Measurements from ENCODE around the gene RNPEPL1. TPM values are rescaled to one million over a fixed set of nuclear protein-coding genes. Genes with fewer than 3 reads are reported as not detected.
A peak's percentile ranks its signal among the peaks of the same experiment; 100 is the strongest.
"Not testable (repeated sequence)": the region's sequence is repeated elsewhere in the genome, so short reads cannot be mapped to it uniquely, and the experiment has no call there.

Gene RNPEPL1
- total RNA-seq, 2 donors from 2014 or later: 74.0 to 77.3 TPM

- H3K4me3 Mint-ChIP-seq: no peak overlapping the region
- peaks cover 2 to 4% of the 10 kb centered on the region in 2 donors for H3K9me3 Mint-ChIP-seq
- H3K36me3 Mint-ChIP-seq (ENCODE audit: insufficient read depth in 2 of 2): peaks cover 10 to 24% of the 10 kb centered on the region in 2 donors
- no peak for ATAC-seq (replicated peaks in 1 of 2)
- H3K27me3 Mint-ChIP-seq (ENCODE audit: low read depth): no peaks in the 10 kb centered on the region
- DNase-seq: no peak
- peaks cover 31% of the 10 kb centered on the region for H3K4me1 Mint-ChIP-seq (ENCODE audit: low read depth)
- no peak overlapping the region for H3K27ac Mint-ChIP-seq
These were observed 13.4 kb upstream of the RNPEPL1 start for GRCh38 chr2:240554767-240555493.

DNA sequence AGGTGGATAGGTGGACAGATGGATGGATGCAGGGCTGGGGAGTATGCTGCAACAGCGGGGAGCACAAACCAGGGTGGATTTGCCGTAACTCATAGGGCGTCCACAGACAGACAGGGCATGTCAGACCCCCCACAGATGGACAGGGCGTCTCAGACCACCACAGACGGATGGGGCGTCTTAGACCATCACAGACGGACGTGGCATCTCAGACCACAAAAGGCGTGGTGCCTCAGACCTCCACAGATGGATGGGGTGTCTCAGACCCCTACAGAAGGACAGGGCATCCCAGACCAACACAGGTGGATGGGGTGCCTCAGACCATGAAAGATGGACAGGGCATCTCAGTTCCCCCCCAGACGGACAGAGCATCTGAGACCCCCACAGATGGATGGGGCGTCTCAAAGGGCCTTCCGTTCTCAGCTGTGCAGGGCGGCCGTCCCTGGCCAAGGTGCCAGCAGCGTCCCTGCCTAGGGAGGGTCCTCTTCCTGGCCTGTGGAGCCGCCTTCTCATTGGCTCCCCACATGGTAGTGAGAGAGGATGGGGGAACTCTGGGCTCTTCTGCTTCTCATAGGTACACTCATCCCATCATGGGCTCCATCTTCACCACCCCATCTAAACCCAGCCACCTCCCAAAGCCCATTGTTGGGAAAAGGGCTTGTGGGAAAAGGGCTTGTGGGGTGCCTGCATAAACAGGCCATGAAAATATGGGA lies 12.6 kb upstream of the RNPEPL1 start:
- Mint-ChIP-seq H3K4me3 (no peak overlapping the region), H3K27me3 (ENCODE audit: low read depth) (no peaks in the 10 kb centered on the region), H3K4me1 (ENCODE audit: low read depth) (peaks cover 32% of the 10 kb centered on the region), H3K36me3 (ENCODE audit: insufficient read depth in 2 of 2) (peaks cover 10 to 20% of the 10 kb centered on the region in 2 donors), H3K27ac (no peak overlapping the region), H3K9me3 (peaks cover 2 to 3% of the 10 kb centered on the region in 2 donors)
- DNase-seq: no peak
- ATAC-seq (replicated peaks in 1 of 2): no peak

DNA sequence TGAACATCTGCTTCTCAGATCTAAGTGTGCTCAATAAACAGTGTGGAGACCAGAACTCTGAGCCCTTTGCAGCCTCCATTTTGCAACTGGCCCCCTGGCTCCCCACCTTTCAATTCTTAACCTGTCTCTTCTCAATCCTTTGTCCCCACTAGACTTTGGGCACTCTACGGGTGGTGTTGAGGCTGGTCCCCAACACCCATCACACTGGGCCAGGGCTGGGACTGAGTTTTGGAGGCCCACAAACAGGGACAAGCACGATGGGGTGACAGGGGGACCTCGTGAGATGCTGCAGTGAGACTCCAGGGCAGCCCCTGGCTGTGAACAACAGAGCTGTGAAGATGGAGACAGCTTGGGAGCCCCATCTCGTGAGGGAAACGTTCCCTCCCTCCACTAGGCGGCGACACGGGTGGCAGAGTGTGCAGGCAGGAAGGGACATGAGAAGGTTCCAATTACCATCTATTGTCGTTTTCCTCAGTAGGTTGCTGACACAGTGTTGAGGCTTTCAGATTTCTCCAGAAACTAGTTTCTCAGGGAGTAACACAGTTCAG lies 11.7 kb upstream of the RNPEPL1 start:
- DNase-seq (peak; percentile 78 to 80), ATAC-seq (replicated peaks in 1 of 2) (no peak)
- H3K27ac Mint-ChIP-seq: no peak overlapping the region
- H3K27me3 Mint-ChIP-seq (ENCODE audit: low read depth): no peaks in the 10 kb centered on the region
- H3K4me1 Mint-ChIP-seq (ENCODE audit: low read depth): peaks cover 38% of the 10 kb centered on the region
- H3K36me3 Mint-ChIP-seq (ENCODE audit: insufficient read depth in 2 of 2): peaks cover 6 to 14% of the 10 kb centered on the region in 2 donors
- H3K4me3 Mint-ChIP-seq: peak overlapping the region; percentile 10 to 63
- no peaks in the 10 kb centered on the region for H3K9me3 Mint-ChIP-seq

DNA sequence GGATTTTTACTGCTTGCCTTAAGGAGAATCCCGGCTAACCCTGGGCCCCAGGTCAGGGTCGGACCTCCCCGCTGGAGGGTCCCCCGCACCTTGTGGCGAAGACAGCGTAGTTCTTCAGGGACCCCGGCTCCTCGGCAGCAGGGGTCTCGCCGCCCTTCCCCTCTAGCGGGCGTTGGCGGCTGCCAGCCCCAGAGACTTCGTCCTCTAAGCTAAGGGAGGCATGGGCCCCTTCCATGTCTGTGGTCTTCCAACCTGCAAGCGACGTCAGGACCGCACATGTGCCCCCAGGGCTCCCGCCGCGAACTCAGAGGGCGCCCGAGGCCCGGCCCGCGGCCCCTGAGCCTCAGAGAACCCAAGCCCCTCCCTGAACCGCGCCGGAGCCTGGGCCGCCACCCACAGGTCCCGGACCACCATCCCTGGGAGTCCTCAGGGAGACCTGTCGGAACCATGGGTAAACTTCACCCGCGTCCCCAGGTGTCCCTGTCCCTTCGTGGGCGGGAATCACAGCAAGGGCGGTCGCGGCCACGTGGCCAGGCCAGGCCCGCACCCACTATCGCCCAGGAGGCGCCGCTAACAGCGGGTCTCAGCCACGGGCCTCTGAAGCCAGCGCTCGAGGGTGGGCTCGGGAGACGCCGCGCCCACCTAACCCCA lies 11.1 kb upstream of the RNPEPL1 start:
- DNase-seq: no peak
- peak overlapping the region; percentile 10 to 63 for H3K4me3 Mint-ChIP-seq
- H3K27ac Mint-ChIP-seq: no peak overlapping the region

DNA sequence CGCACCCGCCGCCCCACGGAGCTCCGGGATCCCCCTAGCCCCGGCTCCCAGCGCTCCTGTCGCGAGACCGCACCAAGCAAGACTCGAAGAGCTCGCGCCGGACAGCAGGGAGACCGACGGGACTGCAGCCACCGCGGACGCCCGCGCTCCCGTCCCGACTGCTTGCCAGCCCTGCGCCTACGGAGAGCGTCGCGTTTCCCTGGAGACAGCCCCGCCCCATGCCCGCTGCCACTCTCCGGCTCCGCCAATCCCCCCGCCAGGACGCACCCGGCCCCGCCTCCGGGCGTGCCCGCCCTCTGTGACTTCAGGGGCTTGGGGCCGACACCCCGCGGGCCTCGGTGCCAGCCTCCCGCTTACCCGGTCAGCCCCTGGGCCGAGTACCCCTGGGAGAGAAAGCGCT lies 10.5 kb upstream of the RNPEPL1 start, which contains the start of gene ANKMY1:
Gene ANKMY1 (minus strand): TSS at position 181 of the 400 bp plus-strand sequence. CDS start 653 bp downstream, outside the sequence.
- DNase-seq: peak; percentile 81 to 86
- Mint-ChIP-seq H3K4me3 (peak within 1 kb of the TSS; percentile 83 to 100), H3K36me3 (ENCODE audit: insufficient read depth in 2 of 2) (peaks cover 5 to 8% of the 10 kb centered on the region in 2 donors), H3K27me3 (ENCODE audit: low read depth) (no peaks in the 10 kb centered on the region), H3K9me3 (no peaks in the 10 kb centered on the region), H3K4me1 (ENCODE audit: low read depth) (peaks cover 50% of the 10 kb centered on the region), H3K27ac (no peak within 1 kb of the TSS)
- ATAC-seq (replicated peaks in 1 of 2): peak; percentile 18 to 25

More for the DNA sequence above, 11.1 kb upstream of the RNPEPL1 start:
- Mint-ChIP-seq H3K27me3 (ENCODE audit: low read depth) (no peaks in the 10 kb centered on the region), H3K9me3 (no peaks in the 10 kb centered on the region), H3K4me1 (ENCODE audit: low read depth) (peaks cover 44% of the 10 kb centered on the region), H3K36me3 (ENCODE audit: insufficient read depth in 2 of 2) (peaks cover 5 to 8% of the 10 kb centered on the region in 2 donors)
- ATAC-seq (replicated peaks in 1 of 2): no peak

- ATAC-seq (replicated peaks in 1 of 2) (no peak), DNase-seq (peak in 1 of 2 donors; percentile 3)
- H3K9me3 Mint-ChIP-seq: no peaks in the 10 kb centered on the region
- no peaks in the 10 kb centered on the region for H3K27me3 Mint-ChIP-seq (ENCODE audit: low read depth)
- H3K4me3 Mint-ChIP-seq: peak overlapping the region; percentile 83 to 100
- H3K36me3 Mint-ChIP-seq (ENCODE audit: insufficient read depth in 2 of 2): peaks cover 5 to 11% of the 10 kb centered on the region in 2 donors
- H3K27ac Mint-ChIP-seq: no peak overlapping the region
- H3K4me1 Mint-ChIP-seq (ENCODE audit: low read depth): peaks cover 55% of the 10 kb centered on the region
These were observed 10.0 kb upstream of the RNPEPL1 start for GRCh38 chr2:240558236-240558761.

- ATAC-seq (replicated peaks in 1 of 2): no peak
- peak in 1 of 2 donors; percentile 11 for DNase-seq
These were observed 9.0 kb upstream of the RNPEPL1 start for GRCh38 chr2:240559286-240559685.

GRCh38 chr2:240560084-240560479 lies 8.2 kb upstream of the RNPEPL1 start, which contains the start of gene DUSP28:
Gene DUSP28, plus strand, starts transcription at chr2:240560357. Its CDS starts 328 bp downstream, at chr2:240560685.
- DNase-seq (peak; percentile 94 to 95), ATAC-seq (replicated peaks in 1 of 2) (peak; percentile 66 to 67)
- H3K9me3 Mint-ChIP-seq: no peaks in the 10 kb centered on the region
- peak within 1 kb of the TSS; percentile 98 for H3K27ac Mint-ChIP-seq
- peak within 1 kb of the TSS; percentile 83 to 100 for H3K4me3 Mint-ChIP-seq
- H3K27me3 Mint-ChIP-seq (ENCODE audit: low read depth): no peaks in the 10 kb centered on the region
- H3K36me3 Mint-ChIP-seq (ENCODE audit: insufficient read depth in 2 of 2): peaks cover 10 to 19% of the 10 kb centered on the region in 2 donors
- H3K4me1 Mint-ChIP-seq (ENCODE audit: low read depth): peaks cover 73% of the 10 kb centered on the region

More at GRCh38 chr2:240559286-240559685, 9.0 kb upstream of the RNPEPL1 start:
- no peaks in the 10 kb centered on the region for H3K9me3 Mint-ChIP-seq
- H3K4me3 Mint-ChIP-seq: peak overlapping the region; percentile 83 to 100
- peak overlapping the region; percentile 82 for H3K27ac Mint-ChIP-seq
- peaks cover 8 to 15% of the 10 kb centered on the region in 2 donors for H3K36me3 Mint-ChIP-seq (ENCODE audit: insufficient read depth in 2 of 2)
- peaks cover 65% of the 10 kb centered on the region for H3K4me1 Mint-ChIP-seq (ENCODE audit: low read depth)
- no peaks in the 10 kb centered on the region for H3K27me3 Mint-ChIP-seq (ENCODE audit: low read depth)

- no peaks in the 10 kb centered on the region for H3K27me3 Mint-ChIP-seq (ENCODE audit: low read depth)
- H3K4me1 Mint-ChIP-seq (ENCODE audit: low read depth): peaks cover 79% of the 10 kb centered on the region
- peak overlapping the region; percentile 98 for H3K27ac Mint-ChIP-seq
- peak; percentile 100 for DNase-seq
- no peaks in the 10 kb centered on the region for H3K9me3 Mint-ChIP-seq
- peaks cover 10 to 17% of the 10 kb centered on the region in 2 donors for H3K36me3 Mint-ChIP-seq (ENCODE audit: insufficient read depth in 2 of 2)
- peak; percentile 65 for ATAC-seq (replicated peaks in 1 of 2)
- H3K4me3 Mint-ChIP-seq: peak overlapping the region; percentile 83 to 100
These were observed 7.6 kb upstream of the RNPEPL1 start for GRCh38 chr2:240560480-240561324.

DNA sequence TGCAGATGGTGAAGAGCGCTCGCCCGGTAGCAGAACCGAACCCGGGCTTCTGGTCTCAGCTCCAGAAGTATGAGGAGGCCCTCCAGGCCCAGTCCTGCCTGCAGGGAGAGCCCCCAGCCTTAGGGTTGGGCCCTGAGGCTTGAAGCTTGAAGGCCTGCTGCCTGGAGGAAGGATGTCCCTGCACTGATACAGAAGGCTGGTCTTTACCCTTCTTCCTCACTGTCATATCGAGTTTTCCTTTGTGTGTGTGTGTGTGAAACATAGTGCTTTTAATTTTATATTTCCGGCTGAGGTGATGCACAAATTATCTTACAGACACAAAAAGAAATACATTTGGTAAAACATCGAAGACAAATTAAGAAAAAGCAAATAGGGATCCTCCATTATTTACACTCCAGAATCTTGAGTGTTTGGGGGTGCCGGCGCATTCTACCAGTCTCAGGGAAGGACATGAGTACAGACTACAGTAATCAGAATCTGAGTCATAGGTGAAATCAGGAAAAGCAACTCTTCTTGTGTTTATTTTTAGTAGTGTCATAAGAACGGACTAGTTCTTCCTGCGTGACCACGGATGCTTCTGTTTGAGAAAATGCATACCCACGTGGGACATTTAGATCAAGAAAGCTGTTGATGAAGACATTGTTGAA lies 6.8 kb upstream of the RNPEPL1 start:
- DNase-seq (peak in 1 of 2 donors; percentile 27), ATAC-seq (replicated peaks in 1 of 2) (no peak)
- Mint-ChIP-seq H3K4me3 (peak overlapping the region; percentile 83 to 100), H3K4me1 (ENCODE audit: low read depth) (peaks cover 77% of the 10 kb centered on the region), H3K9me3 (no peaks in the 10 kb centered on the region), H3K27ac (peak overlapping the region; percentile 98), H3K36me3 (ENCODE audit: insufficient read depth in 2 of 2) (peaks cover 10 to 17% of the 10 kb centered on the region in 2 donors), H3K27me3 (ENCODE audit: low read depth) (no peaks in the 10 kb centered on the region)

GRCh38 chr2:240563231-240563630 lies 5.1 kb upstream of the RNPEPL1 start:
- not testable (repeated sequence) for H3K27me3 Mint-ChIP-seq (ENCODE audit: low read depth); ATAC-seq (replicated peaks in 1 of 2); DNase-seq; H3K9me3 Mint-ChIP-seq
- peaks cover 75% of the 10 kb centered on the region for H3K4me1 Mint-ChIP-seq (ENCODE audit: low read depth)
- peaks cover 15 to 19% of the 10 kb centered on the region in 2 donors for H3K36me3 Mint-ChIP-seq (ENCODE audit: insufficient read depth in 2 of 2)
- H3K4me3 Mint-ChIP-seq: peak overlapping the region; percentile 83 to 100
- peak overlapping the region; percentile 38 for H3K27ac Mint-ChIP-seq
